MG63 (cell line): ENCODE measurements around the gene TBX6. TPM values are rescaled to one million over a fixed set of nuclear protein-coding genes. Genes with fewer than 3 reads are reported as not detected.
A peak's percentile ranks its signal among the peaks of the same experiment; 100 is the strongest.
"Not testable (repeated sequence)": the region's sequence is repeated elsewhere in the genome, so short reads cannot be mapped to it uniquely, and the experiment has no call there.

Experiments
- DNase-seq: peaks from one replicate; pipeline ENCODE4 v3.0.0-alpha.2; 2020
- H3K27me3 ChIP-seq: fragments of 250-450 bp; sonication (Bioruptor Pico); 2 replicates; pipeline ENCODE4 v1.5.1; 2020; ENCODE audit warnings: mild to moderate bottlenecking, moderate library complexity
- H3K36me3 ChIP-seq: fragments of 250-450 bp; sonication (Bioruptor Pico); 2 replicates; pipeline ENCODE4 v1.5.1; 2020; ENCODE audit warnings: mild to moderate bottlenecking, moderate library complexity
- H3K4me3 ChIP-seq: fragments of 250-450 bp; sonication (Bioruptor Pico); 2 replicates; pipeline ENCODE4 v1.5.1; 2020; ENCODE audit warnings: mild to moderate bottlenecking, moderate library complexity
- H3K9me3 ChIP-seq: fragments of 250-450 bp; sonication (Bioruptor Pico); 2 replicates; pipeline ENCODE4 v1.5.1; 2020; ENCODE audit warnings: mild to moderate bottlenecking, moderate library complexity
- total RNA-seq: library from RNA; depleted of rRNA; stranded (reverse); fragments of >200 nt; shearing (Covaris generic); gene quantifications from 2 replicates; pipeline ENCODE4 v1.2.3, GENCODE V29; 2014; ENCODE audit warnings: low replicate concordance; rRNA removed

Gene TBX6, protein sequence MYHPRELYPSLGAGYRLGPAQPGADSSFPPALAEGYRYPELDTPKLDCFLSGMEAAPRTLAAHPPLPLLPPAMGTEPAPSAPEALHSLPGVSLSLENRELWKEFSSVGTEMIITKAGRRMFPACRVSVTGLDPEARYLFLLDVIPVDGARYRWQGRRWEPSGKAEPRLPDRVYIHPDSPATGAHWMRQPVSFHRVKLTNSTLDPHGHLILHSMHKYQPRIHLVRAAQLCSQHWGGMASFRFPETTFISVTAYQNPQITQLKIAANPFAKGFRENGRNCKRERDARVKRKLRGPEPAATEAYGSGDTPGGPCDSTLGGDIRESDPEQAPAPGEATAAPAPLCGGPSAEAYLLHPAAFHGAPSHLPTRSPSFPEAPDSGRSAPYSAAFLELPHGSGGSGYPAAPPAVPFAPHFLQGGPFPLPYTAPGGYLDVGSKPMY
- 0.30 TPM in 1 of 2 replicates, not detected in the other for total RNA-seq

DNA sequence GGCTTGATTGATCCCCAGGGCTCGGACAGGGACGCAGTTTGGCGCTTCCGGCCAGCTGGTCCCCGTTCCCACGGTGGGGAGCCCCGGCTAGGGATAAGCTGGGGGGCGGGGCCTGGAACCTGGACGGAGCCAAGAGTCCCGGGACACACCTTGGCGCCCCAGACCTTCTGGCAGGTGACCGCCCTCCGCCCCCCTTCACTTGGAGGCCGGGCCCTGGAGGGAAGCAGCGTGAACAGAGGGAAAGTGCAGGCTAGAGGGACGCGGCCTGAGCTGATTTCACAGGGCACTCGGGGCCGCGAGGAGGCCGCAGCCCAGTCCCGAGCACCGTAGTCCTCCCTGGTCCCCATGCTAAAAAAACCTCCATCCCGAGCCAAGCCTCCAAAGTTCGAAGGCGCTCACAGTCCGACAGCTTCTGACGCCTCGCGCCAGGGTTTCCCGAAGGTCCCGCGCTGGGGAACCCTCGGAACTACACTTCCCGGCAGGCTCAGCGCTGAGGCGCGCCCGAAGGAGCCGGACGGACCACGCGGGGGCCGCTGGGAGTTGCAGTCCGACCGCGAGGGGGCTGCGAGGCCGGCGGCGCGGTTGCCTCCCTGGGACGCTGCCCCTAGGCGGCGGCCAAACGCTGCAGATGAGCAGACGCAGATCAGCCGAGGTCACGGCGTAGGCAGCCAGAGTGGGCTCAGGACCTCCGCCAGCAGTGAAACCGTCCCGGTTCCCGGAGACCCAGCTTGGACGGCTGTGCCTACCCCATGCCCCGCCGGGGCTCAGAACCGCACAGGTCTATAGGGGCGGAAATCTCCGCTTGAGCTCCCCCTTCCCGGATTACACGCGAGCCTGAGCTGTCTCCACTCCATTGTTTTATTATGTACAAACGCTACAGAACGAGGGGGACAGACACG lies at the start of gene TBX6:
Gene TBX6, minus strand, starts transcription at position 451 of the 899 bp plus-strand sequence. CDS start 731 bp downstream, outside the sequence.
- Histone ChIP-seq H3K9me3 (peaks cover 4% of the 10 kb centered on the region), H3K4me3 (peak within 1 kb of the TSS; percentile 51), H3K36me3 (peaks cover 3% of the 10 kb centered on the region; the same call in 1 of the 2 replicates), H3K27me3 (no peaks in the 10 kb centered on the region)
- peak; percentile 96 for DNase-seq

DNA sequence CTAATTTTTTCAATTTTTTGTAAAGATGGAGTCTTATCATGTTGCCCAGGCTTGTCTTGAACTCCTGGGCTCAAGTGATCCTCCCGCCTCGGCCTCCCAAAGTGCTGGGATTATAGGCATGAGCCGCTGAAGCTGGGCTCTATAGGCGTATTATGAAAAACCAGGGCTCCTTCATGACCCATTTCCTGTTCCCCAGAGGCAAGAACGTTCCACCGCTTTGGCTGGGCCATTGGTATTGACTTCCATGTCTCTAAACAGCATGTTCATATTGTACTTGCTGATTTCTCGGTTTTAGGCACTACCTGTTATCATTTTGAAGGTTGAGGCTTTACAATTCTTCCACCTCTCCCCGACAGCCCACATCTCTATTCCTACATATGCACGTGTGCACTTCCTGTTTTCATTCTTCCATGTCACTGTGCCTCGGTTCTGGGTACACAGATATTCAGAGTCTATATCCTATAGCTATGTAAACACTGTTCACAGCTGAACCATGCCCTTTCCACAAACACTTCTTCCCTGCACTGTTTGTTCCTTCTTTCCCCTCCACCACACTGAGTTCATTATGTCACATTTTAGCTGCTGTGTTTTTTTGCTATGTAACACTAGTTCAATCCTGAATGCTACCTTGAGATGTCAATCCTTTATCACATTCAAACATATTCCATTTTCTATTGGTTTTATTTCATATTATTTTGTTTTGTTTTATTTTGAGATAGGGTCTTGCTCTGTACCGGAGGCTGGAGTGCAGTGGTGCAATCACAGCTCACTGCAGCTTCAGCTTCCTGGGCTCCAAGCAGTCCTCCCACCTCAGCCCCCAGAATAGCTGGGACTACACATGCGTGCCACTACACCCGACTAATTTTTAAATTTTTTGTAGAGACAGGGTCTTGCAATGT lies 48.1 kb upstream of the TBX6 start:
- Histone ChIP-seq H3K36me3 (no peaks in the 10 kb centered on the region), H3K4me3 (no peak overlapping the region), H3K27me3 (no peaks in the 10 kb centered on the region), H3K9me3 (no peaks in the 10 kb centered on the region)
- DNase-seq = no peak

DNA sequence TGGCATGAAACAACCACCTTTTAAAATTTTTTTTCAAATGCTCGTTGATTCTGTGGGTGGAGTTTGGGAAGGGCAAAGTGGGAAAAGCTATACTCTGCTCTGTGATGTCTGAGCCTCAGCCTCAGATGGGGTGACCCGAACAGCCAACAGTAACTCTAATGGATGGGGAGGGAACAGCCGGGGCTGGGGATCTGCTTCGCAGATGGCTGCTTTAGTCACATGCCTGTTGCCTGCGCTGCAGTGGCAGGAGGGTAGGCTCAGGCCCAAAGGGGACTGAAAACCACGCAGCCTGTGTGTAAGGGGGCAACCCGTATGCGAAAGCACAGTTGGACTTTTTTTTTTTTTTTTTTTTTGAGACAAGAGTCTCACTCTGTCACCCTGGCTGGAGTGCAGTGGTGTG lies 46.2 kb upstream of the TBX6 start:
- no peaks in the 10 kb centered on the region for H3K36me3 ChIP-seq
- DNase-seq = no peak
- no peaks in the 10 kb centered on the region for H3K9me3 ChIP-seq
- H3K27me3 ChIP-seq = no peaks in the 10 kb centered on the region
- H3K4me3 ChIP-seq = no peak overlapping the region

DNA sequence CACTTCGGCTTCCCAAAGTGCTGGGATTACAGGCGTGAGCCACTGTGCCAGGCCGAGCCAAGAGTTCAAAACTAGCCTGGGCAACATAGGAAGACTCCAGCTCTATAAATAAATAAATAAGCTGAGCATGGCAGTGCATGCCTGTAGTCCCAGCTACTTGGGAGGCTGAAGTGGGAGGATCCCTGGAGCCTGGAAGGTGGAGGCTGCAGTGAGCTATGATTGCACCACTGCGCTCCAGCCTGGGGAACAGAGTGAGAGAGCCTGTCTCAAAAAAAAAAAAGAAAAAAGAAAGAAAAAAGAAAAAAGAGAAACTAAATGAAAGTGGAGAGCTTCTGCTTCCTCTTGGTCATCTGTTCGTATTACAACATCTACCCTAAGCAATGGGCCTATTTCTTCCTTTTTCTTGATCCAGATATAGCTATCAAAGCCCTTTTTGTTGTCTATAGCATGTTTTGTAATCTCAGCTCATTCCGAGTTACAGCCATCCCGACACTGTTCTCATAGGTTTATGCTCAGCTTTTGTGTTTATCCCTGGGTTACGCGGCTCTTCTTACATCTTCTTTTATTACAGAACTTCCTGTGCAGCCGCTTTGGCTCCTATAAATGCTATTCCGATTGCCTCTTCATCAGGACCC lies 45.4 kb upstream of the TBX6 start:
- no peaks in the 10 kb centered on the region for H3K36me3 ChIP-seq

DNA sequence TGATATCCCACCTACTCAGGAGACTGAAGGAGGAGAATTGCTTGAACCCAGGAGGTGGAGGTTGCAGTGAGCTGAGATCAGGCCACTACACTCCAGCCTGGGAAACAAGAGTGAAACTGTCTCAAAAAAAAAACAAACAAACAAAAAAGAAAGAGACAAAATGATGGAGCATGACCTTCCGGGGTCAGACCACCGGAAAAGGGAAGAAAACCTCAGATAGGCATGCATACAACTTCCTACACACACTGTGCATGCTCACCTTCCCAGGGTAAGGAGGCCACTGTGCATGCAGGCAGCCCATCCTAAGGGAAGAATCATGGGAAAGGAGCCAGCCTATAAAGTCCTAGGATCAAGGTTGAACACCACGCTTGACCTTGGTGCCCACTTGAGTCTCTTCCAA lies 40.9 kb upstream of the TBX6 start:
- H3K27me3 ChIP-seq = no peaks in the 10 kb centered on the region
- peaks cover 9% of the 10 kb centered on the region for H3K9me3 ChIP-seq
- no peak for DNase-seq
- no peaks in the 10 kb centered on the region for H3K36me3 ChIP-seq
- no peak overlapping the region for H3K4me3 ChIP-seq

More for the DNA sequence above, 45.4 kb upstream of the TBX6 start:
- Histone ChIP-seq H3K27me3 (no peaks in the 10 kb centered on the region), H3K4me3 (no peak overlapping the region), H3K9me3 (no peaks in the 10 kb centered on the region)
- DNase-seq = no peak

DNA sequence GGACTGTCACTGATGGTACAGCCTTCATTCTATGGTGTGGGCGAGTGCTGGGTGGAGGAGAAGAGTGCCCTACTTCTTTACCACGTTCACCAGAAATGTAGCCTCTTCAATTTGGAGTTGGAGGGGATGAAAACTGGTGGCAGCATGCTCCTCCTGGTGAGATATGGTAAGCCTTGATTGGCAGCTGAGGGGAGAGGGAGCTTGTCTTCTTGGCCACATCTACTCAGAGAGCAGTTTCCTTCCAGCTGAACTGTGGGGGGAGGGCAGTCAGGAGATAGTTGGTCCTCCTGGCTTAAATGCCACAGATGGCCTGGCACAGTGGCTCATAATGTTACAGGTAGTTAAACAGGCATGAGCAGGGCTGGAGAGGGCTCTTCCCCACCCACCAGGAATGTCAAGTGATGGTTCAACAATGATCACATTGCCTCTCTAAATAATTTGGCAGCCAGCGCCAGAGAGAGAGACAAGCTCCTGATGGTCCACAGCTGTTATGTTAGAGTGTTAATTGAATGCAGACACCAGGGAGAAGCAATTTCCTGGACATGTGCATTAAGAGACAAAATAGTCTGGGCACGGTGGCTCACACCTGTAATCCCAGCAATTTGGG lies 40.2 kb upstream of the TBX6 start:
- H3K4me3 ChIP-seq = no peak overlapping the region
- no peak for DNase-seq

DNA sequence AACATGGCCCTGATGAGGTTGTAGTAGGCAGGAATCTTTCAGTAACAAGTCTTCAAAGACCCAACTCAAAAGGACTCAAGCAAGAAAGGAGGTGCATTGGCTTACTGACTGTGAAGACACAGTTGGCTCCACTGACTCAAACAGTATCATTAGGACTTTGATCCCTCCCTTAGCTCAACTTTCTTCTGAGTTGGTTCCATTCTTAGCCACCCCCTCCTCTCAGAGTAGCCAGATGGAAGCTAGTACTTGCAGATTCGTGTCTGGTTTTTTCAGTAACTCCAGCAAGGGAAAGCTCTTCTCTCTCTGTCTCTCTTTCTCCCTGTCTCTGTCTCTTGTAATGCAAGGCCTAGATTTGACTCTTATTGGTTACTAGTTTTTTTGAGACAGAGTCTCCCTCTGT lies 36.3 kb upstream of the TBX6 start:
- DNase-seq = no peak
- no peak overlapping the region for H3K4me3 ChIP-seq
- H3K9me3 ChIP-seq = peaks cover 9% of the 10 kb centered on the region
- H3K27me3 ChIP-seq = no peaks in the 10 kb centered on the region
- H3K36me3 ChIP-seq = no peaks in the 10 kb centered on the region

More for the DNA sequence above, 40.2 kb upstream of the TBX6 start:
- H3K27me3 ChIP-seq = no peaks in the 10 kb centered on the region
- H3K36me3 ChIP-seq = no peaks in the 10 kb centered on the region
- peaks cover 9% of the 10 kb centered on the region for H3K9me3 ChIP-seq

DNA sequence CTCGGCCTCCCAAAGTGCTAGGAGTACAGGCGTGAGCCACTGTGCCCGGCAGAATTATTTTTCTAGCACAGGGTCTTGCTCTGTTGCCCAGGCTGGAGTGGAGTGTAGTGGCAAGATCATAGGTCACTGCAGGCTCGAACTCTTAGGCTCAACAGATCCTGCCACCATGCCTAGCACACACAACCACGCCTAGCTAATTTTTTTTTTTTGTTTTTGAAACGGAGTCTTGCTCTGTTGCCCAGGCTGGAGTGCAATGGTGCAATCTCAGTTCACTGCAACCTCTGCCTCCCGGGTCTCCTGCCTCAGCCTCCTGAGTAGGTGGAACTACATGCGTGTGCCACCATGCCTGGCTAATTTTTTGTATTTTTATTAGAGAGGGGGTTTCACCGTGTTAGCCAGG lies 34.0 kb upstream of the TBX6 start:
- H3K9me3 ChIP-seq, DNase-seq, H3K27me3 ChIP-seq, H3K36me3 ChIP-seq, H3K4me3 ChIP-seq: not testable (repeated sequence)

DNA sequence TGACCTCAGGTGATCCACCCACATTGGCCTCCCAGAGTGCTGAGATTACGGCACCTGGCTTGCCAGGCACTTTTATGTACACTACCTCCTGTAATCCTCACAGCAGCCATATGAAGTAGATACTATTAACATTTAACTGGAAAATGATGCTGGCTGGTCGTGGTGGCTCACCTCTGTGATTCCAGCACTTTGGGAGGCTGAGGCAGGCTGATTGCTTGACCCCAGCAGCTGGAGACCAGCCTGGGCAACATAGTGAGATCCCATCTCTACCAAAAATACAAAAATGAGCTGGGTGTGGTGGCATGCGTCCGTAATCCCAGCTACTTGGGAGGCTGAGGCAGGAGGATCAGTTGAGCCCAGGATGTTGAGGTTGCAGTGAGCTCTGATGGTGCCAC lies 33.3 kb upstream of the TBX6 start:
- Histone ChIP-seq H3K27me3 (no peaks in the 10 kb centered on the region), H3K4me3 (no peak overlapping the region), H3K9me3 (no peaks in the 10 kb centered on the region), H3K36me3 (no peaks in the 10 kb centered on the region)
- DNase-seq = no peak

DNA sequence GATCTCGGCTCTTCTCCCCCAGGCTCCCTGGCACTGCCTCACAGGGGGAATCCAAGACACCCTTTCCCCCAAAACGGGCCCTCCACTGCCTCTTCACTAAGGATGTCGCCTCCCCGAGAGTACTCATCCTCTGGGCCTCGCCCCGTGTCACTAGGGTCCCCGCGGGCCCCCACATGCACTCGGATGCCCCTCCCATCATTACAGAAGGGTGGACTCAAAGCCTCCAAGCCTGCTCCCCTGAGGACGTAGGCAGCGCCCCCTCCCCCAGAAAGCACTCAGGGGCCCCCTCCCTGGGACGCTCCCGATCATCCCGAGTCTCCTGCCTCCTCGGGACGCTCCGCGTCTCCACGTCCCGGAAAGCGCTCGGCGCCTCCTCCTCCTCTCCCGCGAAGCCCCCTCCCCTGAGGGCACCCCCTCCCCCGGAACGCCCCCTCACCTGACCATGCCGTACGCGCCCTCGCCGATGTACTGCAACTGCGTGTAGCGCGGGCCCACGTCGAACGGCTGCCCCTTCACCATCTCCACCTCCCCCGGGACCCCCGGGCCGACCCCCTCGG lies 31.0 kb upstream of the TBX6 start:
- H3K36me3 ChIP-seq = no peaks in the 10 kb centered on the region
- no peak for DNase-seq
- H3K9me3 ChIP-seq = no peaks in the 10 kb centered on the region
- H3K27me3 ChIP-seq = no peaks in the 10 kb centered on the region
- H3K4me3 ChIP-seq = peak overlapping the region; percentile 54

DNA sequence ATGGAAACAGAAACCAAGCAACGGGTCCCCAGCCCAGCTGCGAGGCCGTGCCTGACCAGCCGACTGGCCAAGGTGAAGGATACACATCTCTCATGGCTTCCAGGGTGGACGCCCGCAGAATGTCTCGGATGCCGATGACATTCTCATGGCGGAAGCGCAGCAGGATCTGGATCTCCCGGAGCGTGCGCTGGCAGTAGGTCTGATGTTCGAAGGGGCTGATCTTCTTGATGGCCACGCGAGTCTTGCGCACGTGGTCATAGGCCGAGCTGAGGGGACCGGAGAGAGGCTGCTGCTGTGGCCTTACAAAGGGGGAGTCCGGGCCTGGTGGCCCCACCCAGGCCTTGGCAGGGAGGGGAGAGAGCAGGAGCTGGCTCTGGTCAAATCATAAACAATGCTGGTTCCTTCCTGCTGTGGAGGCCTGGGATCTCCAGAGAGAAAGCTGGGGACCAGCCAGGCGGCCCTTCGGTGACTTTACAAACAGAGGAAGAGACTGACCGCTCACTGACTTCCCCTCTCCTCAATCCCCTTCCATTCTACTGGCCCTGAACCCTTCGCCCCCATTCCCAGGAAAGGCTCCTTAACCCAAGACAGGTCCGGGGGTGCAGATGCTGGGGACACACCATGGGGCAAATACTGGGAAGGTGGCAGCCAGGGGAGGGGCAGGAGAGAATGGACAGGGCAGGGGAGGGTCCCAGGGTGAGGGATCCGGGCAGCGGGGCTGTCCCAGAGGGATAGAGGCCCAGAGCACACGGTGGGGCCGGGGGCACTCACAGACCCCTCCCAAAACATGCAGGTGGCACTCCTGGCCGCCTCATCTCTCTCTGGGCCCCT lies 30.2 kb upstream of the TBX6 start:
- H3K9me3 ChIP-seq = no peaks in the 10 kb centered on the region
- H3K36me3 ChIP-seq = no peaks in the 10 kb centered on the region; the same call in 1 of the 2 replicates
- DNase-seq = no peak
- no peaks in the 10 kb centered on the region for H3K27me3 ChIP-seq
- peak overlapping the region; percentile 54 for H3K4me3 ChIP-seq

DNA sequence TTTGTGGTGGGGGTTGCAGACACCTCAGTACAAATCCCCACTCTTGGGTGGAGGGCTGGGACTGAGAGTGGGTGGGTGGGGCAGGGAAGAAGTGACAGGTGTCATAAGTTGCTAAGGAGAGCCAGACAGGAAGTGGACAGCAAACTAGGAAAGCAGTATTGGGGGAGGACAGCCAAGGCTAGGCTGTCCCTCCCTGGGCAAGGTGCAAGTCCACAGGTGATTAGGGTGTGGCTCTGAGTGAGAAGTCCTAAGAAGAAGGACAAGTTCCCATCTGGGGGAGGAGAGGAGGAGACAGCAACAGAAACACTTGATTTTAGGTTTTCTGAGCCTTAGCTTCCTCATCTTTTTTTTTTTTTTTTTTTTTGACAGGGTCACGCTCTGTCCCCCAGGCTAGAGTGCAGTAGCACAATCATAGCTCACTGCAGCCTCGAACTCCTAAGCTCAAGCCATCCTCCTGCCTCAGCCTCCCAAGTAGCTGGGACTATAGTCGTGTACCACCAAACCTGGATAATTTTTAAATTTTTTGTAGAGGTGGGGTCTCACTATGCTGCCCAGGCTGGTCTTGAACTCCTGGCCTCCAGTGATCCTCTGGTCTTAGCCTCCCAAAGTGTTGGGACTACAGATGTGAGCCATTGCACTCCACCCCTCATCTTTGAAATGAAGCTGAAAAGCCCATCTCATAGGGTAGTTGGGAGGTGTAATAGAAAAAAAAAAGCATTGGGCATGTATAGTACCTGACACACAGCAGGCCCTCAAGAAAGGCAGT lies 28.8 kb upstream of the TBX6 start:
- no peaks in the 10 kb centered on the region; the same call in 1 of the 2 replicates for H3K36me3 ChIP-seq
- H3K4me3 ChIP-seq = no peak overlapping the region
- DNase-seq = no peak
- H3K9me3 ChIP-seq = no peaks in the 10 kb centered on the region
- H3K27me3 ChIP-seq = no peaks in the 10 kb centered on the region

DNA sequence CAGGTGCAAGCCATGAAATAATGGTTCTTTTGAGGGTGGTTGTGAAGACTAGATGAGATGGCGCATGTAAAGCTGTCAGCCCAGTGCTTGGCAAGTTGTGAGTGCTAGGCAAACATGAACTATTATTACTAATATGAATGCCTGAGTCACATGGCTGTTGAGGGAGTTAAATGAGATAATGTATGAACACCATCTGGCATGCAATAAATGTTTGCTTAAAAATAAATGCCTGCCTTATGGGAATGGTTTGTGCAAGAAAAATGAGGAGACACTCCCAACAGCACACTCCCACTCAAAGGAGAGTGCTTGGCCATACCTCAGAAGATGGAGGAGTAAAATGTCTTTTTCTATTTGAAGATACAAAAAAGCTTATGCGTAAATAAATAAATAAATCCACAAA lies 27.7 kb upstream of the TBX6 start:
- H3K4me3 ChIP-seq = no peak overlapping the region
- H3K27me3 ChIP-seq = no peaks in the 10 kb centered on the region
- no peak for DNase-seq
- no peaks in the 10 kb centered on the region for H3K9me3 ChIP-seq
- no peaks in the 10 kb centered on the region; the same call in 1 of the 2 replicates for H3K36me3 ChIP-seq

DNA sequence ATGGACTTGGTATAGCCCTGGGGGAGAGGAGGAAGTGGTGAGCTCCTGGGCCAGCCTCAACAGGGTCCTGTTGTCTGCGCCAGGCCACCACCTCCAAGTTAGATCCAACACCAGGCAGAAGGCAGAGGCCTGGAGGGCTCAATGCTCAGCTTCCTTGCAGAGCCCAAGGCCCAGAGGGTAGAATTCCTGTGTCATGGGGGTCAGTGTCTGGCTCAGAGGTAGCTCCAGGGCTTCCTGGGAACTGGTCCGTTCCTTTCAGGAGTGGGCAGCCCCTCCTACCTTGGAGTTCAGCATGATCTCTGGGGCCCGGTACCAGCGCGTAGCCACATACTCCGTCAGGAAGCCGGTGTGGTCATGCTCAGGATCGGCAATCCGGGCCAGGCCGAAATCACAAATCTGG lies 26.0 kb upstream of the TBX6 start:
- DNase-seq = no peak
- H3K36me3 ChIP-seq = no peaks in the 10 kb centered on the region; the same call in 1 of the 2 replicates
- no peak overlapping the region for H3K4me3 ChIP-seq
- no peaks in the 10 kb centered on the region for H3K27me3 ChIP-seq
- no peaks in the 10 kb centered on the region for H3K9me3 ChIP-seq
